Suppressor macrophage (primary cell): ENCODE measurements around the gene POLR1B.
"Not testable (repeated sequence)": the region's sequence is repeated elsewhere in the genome, so short reads cannot be mapped to it uniquely, and the experiment has no call there.

Source experiments
- DNase-seq, 4 experiments: peaks; one replicate each; pipeline ENCODE4 v3.0.0-alpha.2; 2020 to 2022
- total RNA-seq, 17 experiments: gene quantifications; one replicate each; lab custom pipeline; 2026; ENCODE audit warnings: mixed read lengths in 6 of 17, inconsistent platforms in 3 of 17; lab: John Stamatoyannopoulos, UW

POLR1B gene
- 8.4 to 35.7 (median 27.4) reads per million in 17 experiments for total RNA-seq

GRCh38 chr2:112542123-112542983 lies at the start of gene POLR1B:
Gene POLR1B, plus strand, starts transcription at chr2:112542465. Its CDS starts 30 bp downstream, at chr2:112542495.
- peak; percentile 85 to 91 (median 88) for DNase-seq

GRCh38 chr2:112493048-112493447 lies 49.2 kb upstream of the POLR1B start:
- DNase-seq: no peak

GRCh38 chr2:112493858-112494648 lies 48.2 kb upstream of the POLR1B start:
- DNase-seq: no peak

- DNase-seq: no peak
These were observed 47.4 kb upstream of the POLR1B start for GRCh38 chr2:112494828-112495227.

GRCh38 chr2:112495878-112496277 lies 46.4 kb upstream of the POLR1B start:
- not testable (repeated sequence) for DNase-seq

- DNase-seq: peak; percentile 57 to 70 (median 60)
These were observed 41.3 kb upstream of the POLR1B start for GRCh38 chr2:112500850-112501484.

GRCh38 chr2:112509239-112509998 lies 32.8 kb upstream of the POLR1B start:
- DNase-seq: not testable (repeated sequence)

- no peak for DNase-seq
These were observed 25.5 kb upstream of the POLR1B start for GRCh38 chr2:112516801-112517200.

- no peak for DNase-seq
These were observed 23.5 kb upstream of the POLR1B start for GRCh38 chr2:112518807-112519206.

- no peak for DNase-seq
These were observed 22.8 kb upstream of the POLR1B start for GRCh38 chr2:112519506-112519905.

- DNase-seq: no peak
These were observed 22.0 kb upstream of the POLR1B start for GRCh38 chr2:112520234-112520783.

- DNase-seq: no peak
These were observed 18.9 kb upstream of the POLR1B start for GRCh38 chr2:112523291-112523777.

GRCh38 chr2:112524276-112524675 lies 18.0 kb upstream of the POLR1B start:
- DNase-seq: not testable (repeated sequence)

GRCh38 chr2:112528541-112528940 lies 13.7 kb upstream of the POLR1B start:
- peak in 3 of 4 experiments; percentile 22 to 47 (median 38) for DNase-seq

GRCh38 chr2:112529757-112530156 lies 12.5 kb upstream of the POLR1B start:
- DNase-seq: peak; percentile 12 to 64 (median 42)

GRCh38 chr2:112530728-112531127 lies 11.5 kb upstream of the POLR1B start:
- no peak for DNase-seq

- DNase-seq: no peak
These were observed 7.4 kb upstream of the POLR1B start for GRCh38 chr2:112534826-112535225.

GRCh38 chr2:112536665-112537064 lies 5.6 kb upstream of the POLR1B start:
- not testable (repeated sequence) for DNase-seq

- DNase-seq: no peak
These were observed 3.0 kb upstream of the POLR1B start for GRCh38 chr2:112539306-112539705.

GRCh38 chr2:112540906-112541305 lies 1.4 kb upstream of the POLR1B start:
- DNase-seq: no peak

GRCh38 chr2:112541315-112542122 lies 746 bp upstream of the POLR1B start:
- peak; percentile 75 to 87 (median 84) for DNase-seq
